ENCODE results near the gene C1orf185.
"Not testable (repeated sequence)": the region's sequence is repeated elsewhere in the genome, so short reads cannot be mapped to it uniquely, and the experiment has no call there.

C1orf185 gene

DNA sequence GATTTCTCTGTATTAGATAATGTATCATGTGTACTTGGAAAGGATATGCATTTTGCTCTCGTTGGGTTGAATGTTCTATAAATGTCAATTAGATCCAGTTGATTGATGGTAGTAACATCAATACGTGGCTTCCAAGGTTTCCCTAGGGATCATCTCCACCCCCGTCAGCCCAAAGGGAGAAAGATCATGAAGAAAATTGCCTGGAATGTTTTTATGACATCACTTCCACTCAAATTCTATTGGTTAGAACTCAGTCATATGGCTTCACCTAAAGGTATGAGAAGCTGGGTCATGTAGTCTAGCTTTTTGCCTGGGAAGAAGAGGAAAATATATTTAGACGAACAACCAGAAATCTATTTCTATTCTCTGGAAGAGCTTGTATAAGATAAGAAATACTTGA, at the start of gene C1orf185:
Gene C1orf185, plus strand, starts transcription at position 253 of the 400 bp plus-strand sequence. Its CDS starts 6 bp downstream, at position 259.
- DNase-seq, result no peak

- no peak for DNase-seq
These were observed 43.2 kb upstream of the C1orf185 start for GRCh38 chr1:51058858-51059257.

GRCh38 chr1:51061231-51061918, 40.7 kb upstream of the C1orf185 start:
- no peak for DNase-seq

DNA sequence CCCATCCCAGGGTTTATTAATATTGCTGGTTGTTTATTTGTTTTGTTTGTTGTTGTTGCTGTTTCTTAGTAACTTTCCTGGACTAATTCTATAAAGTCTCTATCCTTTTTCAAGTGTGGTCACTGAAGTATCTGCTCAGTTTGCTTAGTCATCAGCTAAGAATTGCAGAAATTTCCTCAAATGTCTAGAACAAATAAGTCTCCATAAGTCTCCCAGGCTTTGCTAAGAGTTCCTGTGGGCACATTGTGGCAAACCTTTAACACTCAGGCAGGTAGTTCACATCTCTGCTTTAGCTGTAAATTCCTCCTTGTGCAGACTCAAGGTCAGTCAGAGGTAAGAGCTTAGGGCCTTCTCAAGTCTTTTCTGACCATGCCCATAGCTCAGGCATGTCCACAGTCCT, 38.9 kb upstream of the C1orf185 start:
- DNase-seq, result no peak

DNA sequence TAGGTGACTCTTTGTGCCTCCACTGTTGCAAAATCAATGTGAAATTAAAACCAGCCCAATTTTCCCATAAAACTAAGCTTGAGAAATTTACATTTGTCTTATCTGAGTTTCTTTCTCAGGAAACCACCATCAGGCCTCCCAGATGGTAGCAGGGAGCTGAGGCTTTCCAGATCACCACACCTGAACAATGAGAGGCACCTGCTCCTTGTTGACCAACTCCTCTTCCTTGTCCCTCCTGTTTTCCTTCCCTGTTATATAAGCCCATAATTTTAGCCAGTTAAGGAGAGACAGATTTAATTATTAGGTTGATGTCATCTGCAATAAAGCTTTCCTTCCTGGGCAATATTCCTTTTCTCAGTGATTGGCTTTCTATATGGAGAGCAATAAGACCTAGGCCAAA, 32.0 kb upstream of the C1orf185 start:
- no peak for DNase-seq

DNA sequence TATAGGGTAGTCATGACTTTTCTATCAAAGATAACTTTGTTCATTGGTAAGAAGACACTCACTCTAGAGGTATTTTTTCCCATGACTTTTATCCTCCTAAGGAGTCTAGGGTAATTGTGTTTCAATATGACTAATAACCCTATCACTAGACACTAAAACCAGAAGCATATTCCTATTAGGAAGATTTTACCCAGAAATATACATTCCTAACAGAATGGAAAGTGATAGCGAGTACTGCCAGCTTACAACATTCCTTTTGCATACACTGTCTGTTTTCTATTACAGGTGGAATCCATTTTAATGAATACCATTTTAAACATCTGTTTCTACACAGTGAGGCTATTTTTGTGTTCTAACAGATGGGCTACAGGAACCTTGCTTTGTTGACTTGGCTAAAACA, 31.4 kb upstream of the C1orf185 start:
- no peak for DNase-seq

DNA sequence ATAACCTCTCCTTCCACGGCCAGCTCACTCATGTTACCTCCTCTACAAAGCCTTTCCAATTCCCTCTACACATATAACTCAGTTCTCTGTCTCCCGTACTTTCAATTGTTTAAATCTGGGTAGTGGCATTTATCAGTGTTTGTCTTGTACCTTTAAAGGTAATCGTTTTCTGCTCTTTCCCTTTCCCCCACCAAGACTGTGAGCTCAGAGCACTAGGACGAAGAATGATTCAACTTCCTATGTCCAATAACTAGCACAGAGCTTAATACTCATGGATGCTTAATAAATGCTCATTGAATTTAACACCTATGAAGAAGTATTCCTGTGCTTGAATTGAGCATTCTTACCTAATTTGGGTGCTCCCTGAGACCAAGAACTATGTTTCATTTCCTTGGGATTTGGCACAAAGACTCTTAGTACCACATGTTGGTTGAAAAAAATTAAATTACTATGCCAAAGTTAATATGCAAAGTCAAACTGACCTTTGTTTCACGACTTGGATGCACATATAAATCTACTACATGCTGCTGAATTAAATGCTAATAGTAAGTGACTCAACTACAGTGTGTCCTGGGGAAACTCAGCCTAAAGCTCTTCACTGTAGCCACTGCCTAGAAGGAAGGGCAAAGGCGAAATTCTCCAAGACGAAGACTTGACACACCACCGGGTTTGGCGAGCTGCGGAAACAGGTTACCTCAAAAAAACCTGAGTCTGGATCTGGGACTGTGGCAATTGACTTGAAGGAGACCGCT, 30.6 kb upstream of the C1orf185 start:
- DNase-seq, result no peak

- no peak for DNase-seq
These were observed 30.0 kb upstream of the C1orf185 start for GRCh38 chr1:51072043-51072439.

- no peak for DNase-seq
These were observed 29.4 kb upstream of the C1orf185 start for GRCh38 chr1:51072651-51073050.

- DNase-seq, result no peak
These were observed 28.6 kb upstream of the C1orf185 start for GRCh38 chr1:51073456-51073855.

- no peak for DNase-seq
These were observed 15.3 kb upstream of the C1orf185 start for GRCh38 chr1:51086496-51087271.

- no peak for DNase-seq
These were observed 13.6 kb upstream of the C1orf185 start for GRCh38 chr1:51088474-51088873.

DNA sequence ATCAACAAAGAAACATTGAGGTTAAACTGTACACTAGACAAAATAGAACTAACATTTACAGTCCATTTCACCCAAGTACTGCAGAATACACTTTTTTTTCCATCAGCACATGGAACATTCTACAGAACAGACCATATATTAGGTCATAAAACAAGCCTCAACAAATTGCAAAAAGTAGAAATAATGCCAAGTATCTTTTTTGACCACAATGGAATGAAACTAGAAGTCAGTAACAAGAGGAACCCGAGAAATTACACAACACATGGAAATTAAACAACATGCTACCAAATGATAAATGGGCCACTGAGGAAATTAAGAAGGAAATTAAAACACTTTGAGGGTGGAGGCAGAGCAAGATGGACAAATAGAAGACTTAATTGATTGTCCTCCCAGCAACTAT, 8.4 kb upstream of the C1orf185 start:
- no peak for DNase-seq

DNA sequence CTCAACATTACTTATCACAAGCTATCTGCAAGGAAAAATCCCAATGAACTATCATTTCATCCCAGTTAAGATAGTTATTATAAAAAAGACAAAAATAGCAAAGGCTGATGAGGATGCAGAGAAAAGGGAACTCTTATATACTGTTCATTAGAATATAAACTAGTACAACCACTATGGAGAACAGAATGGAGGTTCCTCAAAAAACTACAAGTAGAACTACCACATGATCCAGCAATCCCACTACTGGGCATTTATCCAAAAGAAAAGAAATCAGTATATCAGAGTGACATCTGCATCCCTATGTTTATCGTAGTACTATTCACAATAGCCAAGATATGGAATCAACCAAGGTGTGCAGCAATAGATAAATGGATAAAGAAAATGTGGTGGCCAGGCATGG, 4.9 kb upstream of the C1orf185 start:
- no peak for DNase-seq

- no peak for DNase-seq
These were observed 1.7 kb upstream of the C1orf185 start for GRCh38 chr1:51100264-51100880.

GRCh38 chr1:51114137-51114536, 12.1 kb downstream of the C1orf185 start:
- DNase-seq, result no peak

- DNase-seq, result no peak
These were observed 13.8 kb downstream of the C1orf185 start for GRCh38 chr1:51115714-51116404.

DNA sequence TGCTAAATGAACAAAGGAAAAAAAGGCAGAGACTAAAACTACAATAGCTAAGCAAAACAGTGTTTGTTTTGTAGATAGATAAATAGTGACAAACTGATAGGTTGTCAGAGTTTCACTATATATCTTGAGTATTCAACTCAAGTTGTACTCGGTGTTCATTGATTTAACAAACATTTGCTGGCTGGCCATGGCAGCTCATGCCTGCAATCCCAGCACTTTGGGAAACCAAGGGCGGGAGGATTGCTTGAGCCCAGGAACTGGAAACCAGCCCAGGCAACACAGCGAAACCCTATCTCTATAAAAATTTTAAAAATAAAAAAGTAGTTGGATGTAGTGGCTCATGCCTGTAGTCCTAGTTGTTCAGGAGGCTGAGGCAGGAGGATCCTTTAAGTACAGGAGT, 17.3 kb downstream of the C1orf185 start:
- no peak for DNase-seq

- DNase-seq, result no peak
These were observed 18.6 kb downstream of the C1orf185 start for GRCh38 chr1:51120629-51121028.

DNA sequence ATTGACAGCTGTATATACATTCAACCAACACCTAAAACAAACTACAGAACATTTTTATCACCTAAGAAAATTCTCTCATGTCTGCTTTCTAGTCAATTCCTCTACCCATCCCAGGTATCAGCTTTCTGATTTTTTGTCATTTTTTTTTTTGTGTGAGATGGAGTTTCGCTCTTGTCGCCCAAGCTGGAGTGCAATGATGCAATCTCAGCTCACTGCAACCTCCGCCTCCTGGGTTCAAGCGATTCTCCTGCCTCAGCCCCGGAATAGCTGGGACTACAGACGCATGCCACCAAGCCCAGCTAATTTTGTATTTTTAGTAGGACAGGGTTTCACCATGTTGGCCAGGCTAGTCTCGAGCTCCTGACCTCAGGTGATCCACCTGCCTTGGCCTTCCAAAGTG, 25.1 kb downstream of the C1orf185 start:
- not testable (repeated sequence) for DNase-seq

DNA sequence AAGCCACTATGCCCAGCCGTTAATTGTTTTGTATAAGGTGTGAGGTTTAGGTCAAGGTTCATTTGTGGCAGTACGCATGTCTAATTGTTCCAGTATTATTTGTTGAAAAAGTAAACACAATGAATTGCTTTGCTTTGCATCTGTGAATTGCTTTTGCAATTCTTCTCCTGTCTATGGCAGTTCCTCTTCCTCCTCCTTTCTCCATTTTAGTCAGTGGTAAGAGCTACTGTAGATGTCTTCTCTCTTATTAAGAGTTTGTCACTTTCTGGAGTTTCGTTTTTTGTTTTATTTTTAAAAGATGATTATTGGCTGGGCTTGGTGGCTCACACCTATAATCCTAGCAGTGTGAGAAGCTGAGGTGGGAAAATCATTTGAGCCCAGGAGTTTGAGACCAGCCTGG, 29.2 kb downstream of the C1orf185 start:
- DNase-seq, result no peak

DNA sequence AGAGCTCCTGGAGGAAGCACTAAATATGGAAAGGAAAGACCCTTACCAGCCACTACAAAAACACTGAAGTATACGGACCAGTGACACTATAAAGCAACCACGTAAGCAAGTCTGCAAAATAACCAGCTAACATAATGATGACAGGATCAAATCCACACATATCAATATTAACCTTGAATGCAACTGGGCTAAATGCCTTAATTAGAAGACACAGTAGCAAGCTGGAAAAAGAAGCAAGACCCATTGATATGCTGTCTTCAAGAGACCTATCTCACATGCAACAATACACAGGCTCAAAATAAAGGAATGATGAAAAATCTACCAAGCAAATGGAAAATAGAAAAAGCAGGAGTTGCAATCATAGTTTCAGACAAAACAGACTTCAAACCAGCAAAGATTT, 31.0 kb downstream of the C1orf185 start:
- no peak for DNase-seq

DNA sequence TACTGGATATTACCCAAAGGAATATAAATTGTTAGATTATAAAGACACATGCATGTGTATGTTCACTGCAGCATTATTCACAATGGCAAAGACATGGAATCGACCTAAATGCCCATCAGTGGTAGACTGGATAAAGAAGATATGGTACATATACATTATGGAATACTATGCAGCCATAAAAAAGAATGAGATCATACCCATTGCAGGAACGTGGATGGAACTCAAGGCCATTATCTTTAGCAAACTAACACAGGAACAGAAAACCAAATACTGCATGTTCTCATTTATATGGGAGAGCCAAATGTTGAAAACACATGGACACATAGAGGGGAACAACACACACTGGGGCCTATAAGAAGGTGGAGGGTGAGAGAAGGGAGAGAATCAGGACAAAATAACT, 35.7 kb downstream of the C1orf185 start:
- DNase-seq, result not testable (repeated sequence)

Data from right forelimb (tissue), 1 donor.